WTC11 (cell line): ENCODE measurements around the gene ZDHHC7. TPM values are rescaled to one million over a fixed set of nuclear protein-coding genes. Genes with fewer than 3 reads are reported as not detected.

Experiments used
- ATAC-seq: fragments of 200-7000 bp; cut with Tn5 transposase; 2 replicates; pipeline ENCODE4 v1.10.0; 2021; ENCODE audit warnings: mild to moderate bottlenecking, moderate library complexity
- CTCF ChIA-PET: fragments of 300-600 bp; sonication (Branson Sonifier 250); formaldehyde crosslinking; loops from one replicate; lab custom pipeline; 2021; ENCODE audit warnings: antibody characterized with exemption; lab: Charles Lee
- POLR2A ChIA-PET: fragments of 350-600 bp; sonication (Branson Sonifier 250); formaldehyde crosslinking; loops from one replicate; lab custom pipeline; 2021; ENCODE audit warnings: antibody characterized with exemption; lab: Charles Lee
- DNase-seq: peaks from one replicate; pipeline ENCODE4 v3.0.0; 2021; ENCODE audit warnings: low spot score
- H3K27ac Mint-ChIP-seq: 2 replicates; pipeline ENCODE4 v1.8.0; 2021; ENCODE audit warnings: mixed read lengths
- H3K27me3 Mint-ChIP-seq: 2 replicates; pipeline ENCODE4 v1.8.0; 2021; ENCODE audit warnings: low read depth, mild to moderate bottlenecking, moderate library complexity, mixed read lengths
- H3K36me3 Mint-ChIP-seq: 2 replicates; pipeline ENCODE4 v1.8.0; 2021; ENCODE audit warnings: mixed read lengths
- H3K4me1 Mint-ChIP-seq: 2 replicates; pipeline ENCODE4 v1.8.0; 2022; ENCODE audit warnings: mixed read lengths
- H3K4me3 Mint-ChIP-seq: 2 replicates; pipeline ENCODE4 v1.8.0; 2021; ENCODE audit warnings: mild to moderate bottlenecking, moderate library complexity, mixed read lengths
- H3K9me3 Mint-ChIP-seq: 2 replicates; pipeline ENCODE4 v1.8.0; 2021; ENCODE audit warnings: mixed read lengths
- ATF3 ChIP-seq: sonication (generic); formaldehyde crosslinking; conservative IDR thresholded peaks from 2 replicates; pipeline ENCODE4 v1.8.1; 2022; ENCODE audit warnings: mild to moderate bottlenecking, missing genetic modification reagents
- E2F5 ChIP-seq: sonication (generic); formaldehyde crosslinking; IDR thresholded peaks from 2 replicates; pipeline ENCODE4 v1.8.1; 2022; ENCODE audit warnings: mild to moderate bottlenecking, moderate library complexity, missing genetic modification reagents
- ERG ChIP-seq: fragments of 250-450 bp; sonication (Bioruptor Pico); IDR thresholded peaks from 2 replicates; pipeline ENCODE4 v1.8.0; 2021; ENCODE audit warnings: mild to moderate bottlenecking
- FOXJ3 ChIP-seq: sonication (generic); formaldehyde crosslinking; IDR thresholded peaks from 2 replicates; pipeline ENCODE4 v1.9.0; 2021; ENCODE audit warnings: missing genetic modification reagents, mild to moderate bottlenecking, borderline replicate concordance
- FOXP4 ChIP-seq: sonication (generic); formaldehyde crosslinking; IDR thresholded peaks from 2 replicates; pipeline ENCODE4 v1.8.0; 2022; ENCODE audit warnings: mild to moderate bottlenecking, missing genetic modification reagents
- IRF1 ChIP-seq: sonication (generic); formaldehyde crosslinking; IDR thresholded peaks from 2 replicates; pipeline ENCODE4 v1.8.0; 2023; ENCODE audit warnings: missing genetic modification reagents
- KAT7 ChIP-seq: sonication (generic); formaldehyde crosslinking; IDR thresholded peaks from 2 replicates; pipeline ENCODE4 v1.8.1; 2023; ENCODE audit warnings: missing genetic modification reagents, mild to moderate bottlenecking, borderline replicate concordance
- NFATC4 ChIP-seq: fragments of 250-450 bp; sonication (Bioruptor Pico); IDR thresholded peaks from 2 replicates; pipeline ENCODE4 v1.9.0; 2021; ENCODE audit warnings: mild to moderate bottlenecking
- RELA ChIP-seq: sonication (generic); formaldehyde crosslinking; IDR thresholded peaks from 2 replicates; pipeline ENCODE4 v1.8.1; 2022; ENCODE audit warnings: missing genetic modification reagents, mild to moderate bottlenecking, borderline replicate concordance
- SMAD4 ChIP-seq: sonication (generic); formaldehyde crosslinking; IDR thresholded peaks from 2 replicates; pipeline ENCODE4 v1.8.0; 2022; ENCODE audit warnings: mild to moderate bottlenecking, missing genetic modification reagents
- SP1 ChIP-seq: sonication (generic); formaldehyde crosslinking; conservative IDR thresholded peaks from 2 replicates; pipeline ENCODE4 v1.8.1; 2022; ENCODE audit warnings: missing genetic modification reagents
- STAT6 ChIP-seq: sonication (generic); formaldehyde crosslinking; conservative IDR thresholded peaks from 2 replicates; pipeline ENCODE4 v1.8.1; 2023; ENCODE audit warnings: mild to moderate bottlenecking, low read depth, missing genetic modification reagents, moderate library complexity
- ZBTB21 ChIP-seq: sonication (generic); formaldehyde crosslinking; IDR thresholded peaks from 2 replicates; pipeline ENCODE4 v1.8.1; 2023; ENCODE audit warnings: mild to moderate bottlenecking, missing genetic modification reagents, borderline replicate concordance
- ZNF121 ChIP-seq: sonication (generic); formaldehyde crosslinking; IDR thresholded peaks from 2 replicates; pipeline ENCODE4 v1.8.0; 2023; ENCODE audit warnings: missing genetic modification reagents
- ZNF219 ChIP-seq: sonication (generic); formaldehyde crosslinking; IDR thresholded peaks from 2 replicates; pipeline ENCODE4 v1.8.0; 2023; ENCODE audit warnings: missing genetic modification reagents, mild to moderate bottlenecking, borderline replicate concordance
- ZNF396 ChIP-seq: fragments of 250-450 bp; sonication (Bioruptor Pico); IDR thresholded peaks from 2 replicates; pipeline ENCODE4 v1.8.0; 2021; ENCODE audit warnings: mild to moderate bottlenecking, moderate library complexity, borderline replicate concordance
- ZNF416 ChIP-seq: fragments of 250-450 bp; sonication (Bioruptor Pico); IDR thresholded peaks from 2 replicates; pipeline ENCODE4 v1.9.0; 2021; ENCODE audit warnings: mild to moderate bottlenecking, inconsistent platforms
- total RNA-seq: library from RNA; stranded (reverse); gene quantifications from 3 replicates; pipeline ENCODE4 v1.2.3, GENCODE V29; 2021

Gene ZDHHC7
- total RNA-seq, 1 experiment from 2014 or later, result 38.7 TPM

GRCh38 chr16:84999857-85000480 lies 11.4 kb downstream of the ZDHHC7 start (continued):
- no peak for TF ChIP-seq STAT6
- TF ChIP-seq IRF1 (CRISPR knock-in tag), result no peak
- TF ChIP-seq SMAD4, result no peak
- TF ChIP-seq ZNF219 (CRISPR knock-in tag), result no peak
- no peak for TF ChIP-seq ZBTB21 (CRISPR knock-in tag)
- TF ChIP-seq RELA (CRISPR knock-in tag), result no peak
- no peak for TF ChIP-seq ERG (CRISPR knock-in tag)

- POLR2A ChIA-PET, result no interaction called here
- H3K36me3 Mint-ChIP-seq, result peaks cover 21% of the 10 kb centered on the region
- H3K27me3 Mint-ChIP-seq, result no peaks in the 10 kb centered on the region
- no peak for TF ChIP-seq FOXJ3 (CRISPR knock-in tag)
- TF ChIP-seq ZNF121 (CRISPR knock-in tag), result no peak
- no peak for TF ChIP-seq FOXP4 (CRISPR knock-in tag)
- no peak for TF ChIP-seq ATF3 (CRISPR knock-in tag)
- TF ChIP-seq SP1, result no peak
- no peak for TF ChIP-seq SMAD4
- TF ChIP-seq ZNF416 (CRISPR knock-in tag), result no peak
- TF ChIP-seq E2F5 (CRISPR knock-in tag), result no peak
- no peak for TF ChIP-seq NFATC4 (CRISPR knock-in tag)
- no peak for TF ChIP-seq KAT7
- TF ChIP-seq ZNF396, result no peak
- ATAC-seq (no peak), DNase-seq (no peak)
- H3K27ac Mint-ChIP-seq, result no peak overlapping the region
- no peak overlapping the region for H3K4me3 Mint-ChIP-seq
- CTCF ChIA-PET, result interaction anchor here (1.4 kb wide), 1 partner anchor 116 kb away, joined by 4 read pairs; no protein-coding TSS in a partner anchor
- peaks cover 28% of the 10 kb centered on the region for H3K4me1 Mint-ChIP-seq
- no peaks in the 10 kb centered on the region for H3K9me3 Mint-ChIP-seq
Observed at GRCh38 chr16:84999200-84999599, 12.1 kb downstream of the ZDHHC7 start.
